ENCODE data around the gene MSH6.

DNA sequence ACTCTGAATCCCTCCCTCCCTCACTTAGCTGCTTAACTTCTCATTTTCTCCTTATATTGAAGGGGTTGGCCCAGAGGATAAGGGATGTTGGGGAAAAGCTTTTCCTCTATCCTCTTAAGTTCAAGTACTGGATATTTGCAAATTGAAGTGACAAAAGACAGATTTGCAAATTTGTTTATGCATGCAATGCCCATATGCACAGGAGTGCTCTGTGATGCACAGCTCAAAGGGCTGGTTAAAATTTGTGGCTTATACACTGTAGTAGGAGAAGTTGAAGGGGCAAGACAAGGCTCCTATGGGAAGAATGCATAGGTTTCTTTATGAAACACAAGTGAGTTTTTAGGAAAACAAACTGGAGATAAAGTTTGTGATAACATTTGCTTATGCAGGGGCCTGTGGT is 8.4 kb upstream of the MSH6 start:
- TF ChIP-seq BCOR (IDR thresholded peaks at IDR 0.05) (no peak), RFX1 (IDR thresholded peaks at IDR 0.05) (no peak), NFYB (IDR thresholded peaks at IDR 0.05; ENCODE audit: extremely low read depth, insufficient read length) (no peak), POLR2A (conservative IDR thresholded peaks at IDR 0.05) (no peak), RNF2 (IDR thresholded peaks at IDR 0.05) (no peak), ZNF146 (CRISPR knock-in tag; IDR thresholded peaks at IDR 0.05; ENCODE audit: unreplicated experiment) (no peak)
- TF ChIP-seq, protein P1, sequence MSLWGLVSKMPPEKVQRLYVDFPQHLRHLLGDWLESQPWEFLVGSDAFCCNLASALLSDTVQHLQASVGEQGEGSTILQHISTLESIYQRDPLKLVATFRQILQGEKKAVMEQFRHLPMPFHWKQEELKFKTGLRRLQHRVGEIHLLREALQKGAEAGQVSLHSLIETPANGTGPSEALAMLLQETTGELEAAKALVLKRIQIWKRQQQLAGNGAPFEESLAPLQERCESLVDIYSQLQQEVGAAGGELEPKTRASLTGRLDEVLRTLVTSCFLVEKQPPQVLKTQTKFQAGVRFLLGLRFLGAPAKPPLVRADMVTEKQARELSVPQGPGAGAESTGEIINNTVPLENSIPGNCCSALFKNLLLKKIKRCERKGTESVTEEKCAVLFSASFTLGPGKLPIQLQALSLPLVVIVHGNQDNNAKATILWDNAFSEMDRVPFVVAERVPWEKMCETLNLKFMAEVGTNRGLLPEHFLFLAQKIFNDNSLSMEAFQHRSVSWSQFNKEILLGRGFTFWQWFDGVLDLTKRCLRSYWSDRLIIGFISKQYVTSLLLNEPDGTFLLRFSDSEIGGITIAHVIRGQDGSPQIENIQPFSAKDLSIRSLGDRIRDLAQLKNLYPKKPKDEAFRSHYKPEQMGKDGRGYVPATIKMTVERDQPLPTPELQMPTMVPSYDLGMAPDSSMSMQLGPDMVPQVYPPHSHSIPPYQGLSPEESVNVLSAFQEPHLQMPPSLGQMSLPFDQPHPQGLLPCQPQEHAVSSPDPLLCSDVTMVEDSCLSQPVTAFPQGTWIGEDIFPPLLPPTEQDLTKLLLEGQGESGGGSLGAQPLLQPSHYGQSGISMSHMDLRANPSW (CRISPR knock-in tag; IDR thresholded peaks at IDR 0.05): no peak
- TF ChIP-seq, protein P2, sequence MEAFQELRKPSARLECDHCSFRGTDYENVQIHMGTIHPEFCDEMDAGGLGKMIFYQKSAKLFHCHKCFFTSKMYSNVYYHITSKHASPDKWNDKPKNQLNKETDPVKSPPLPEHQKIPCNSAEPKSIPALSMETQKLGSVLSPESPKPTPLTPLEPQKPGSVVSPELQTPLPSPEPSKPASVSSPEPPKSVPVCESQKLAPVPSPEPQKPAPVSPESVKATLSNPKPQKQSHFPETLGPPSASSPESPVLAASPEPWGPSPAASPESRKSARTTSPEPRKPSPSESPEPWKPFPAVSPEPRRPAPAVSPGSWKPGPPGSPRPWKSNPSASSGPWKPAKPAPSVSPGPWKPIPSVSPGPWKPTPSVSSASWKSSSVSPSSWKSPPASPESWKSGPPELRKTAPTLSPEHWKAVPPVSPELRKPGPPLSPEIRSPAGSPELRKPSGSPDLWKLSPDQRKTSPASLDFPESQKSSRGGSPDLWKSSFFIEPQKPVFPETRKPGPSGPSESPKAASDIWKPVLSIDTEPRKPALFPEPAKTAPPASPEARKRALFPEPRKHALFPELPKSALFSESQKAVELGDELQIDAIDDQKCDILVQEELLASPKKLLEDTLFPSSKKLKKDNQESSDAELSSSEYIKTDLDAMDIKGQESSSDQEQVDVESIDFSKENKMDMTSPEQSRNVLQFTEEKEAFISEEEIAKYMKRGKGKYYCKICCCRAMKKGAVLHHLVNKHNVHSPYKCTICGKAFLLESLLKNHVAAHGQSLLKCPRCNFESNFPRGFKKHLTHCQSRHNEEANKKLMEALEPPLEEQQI (IDR thresholded peaks at IDR 0.05): no peak
